Hematopoietic multipotent progenitor cell treated with erythropoietin and hydrocortisone succinate and interleukin-3 and kit ligand, for 8 days (in vitro differentiated cells): ENCODE data around the gene CCDC137.

Source experiments
- DNase-seq: peaks from one replicate; pipeline ENCODE4 v3.0.0-alpha.2; 2015

The CCDC137 gene

GRCh38 chr17:81683584-81684441 is 17.3 kb downstream of the CCDC137 start, which contains the start of the genes ARL16 and HGS:
ARL16 (minus strand) TSS chr17:81683797; CDS start chr17:81683753, 44 bp downstream.
HGS (plus strand) TSS chr17:81684011; CDS start chr17:81684067, 56 bp downstream.
- DNase-seq, result peak; percentile 99

GRCh38 chr17:81684442-81684911 is 17.9 kb downstream of the CCDC137 start:
- DNase-seq, result peak; percentile 37

- DNase-seq, result no peak
Observed at GRCh38 chr17:81685108-81685507, 18.6 kb downstream of the CCDC137 start.

- DNase-seq, result no peak
Observed at GRCh38 chr17:81686614-81687013, 20.1 kb downstream of the CCDC137 start.

- DNase-seq, result no peak
Observed at GRCh38 chr17:81687770-81688541, 21.4 kb downstream of the CCDC137 start.

- DNase-seq, result no peak
Observed at GRCh38 chr17:81688616-81689015, 22.1 kb downstream of the CCDC137 start.

- no peak for DNase-seq
Observed at GRCh38 chr17:81690066-81690465, 23.5 kb downstream of the CCDC137 start.

GRCh38 chr17:81690549-81690948 is 24.0 kb downstream of the CCDC137 start:
- DNase-seq, result no peak

- no peak for DNase-seq
Observed at GRCh38 chr17:81691196-81691595, 24.7 kb downstream of the CCDC137 start.

GRCh38 chr17:81691608-81692007 is 25.1 kb downstream of the CCDC137 start:
- DNase-seq, result no peak

GRCh38 chr17:81693509-81694210 is 27.1 kb downstream of the CCDC137 start:
- no peak for DNase-seq

GRCh38 chr17:81694810-81695209 is 28.3 kb downstream of the CCDC137 start:
- no peak for DNase-seq

GRCh38 chr17:81695211-81695610 is 28.7 kb downstream of the CCDC137 start:
- DNase-seq, result no peak

- DNase-seq, result no peak
Observed at GRCh38 chr17:81695801-81696200, 29.3 kb downstream of the CCDC137 start.

GRCh38 chr17:81696218-81696941 is 29.8 kb downstream of the CCDC137 start:
- no peak for DNase-seq

GRCh38 chr17:81697261-81698044 is 30.9 kb downstream of the CCDC137 start:
- no peak for DNase-seq

GRCh38 chr17:81700353-81701287 is 34.1 kb downstream of the CCDC137 start:
- no peak for DNase-seq

- peak; percentile 57 for DNase-seq
Observed at GRCh38 chr17:81701288-81702071, 34.9 kb downstream of the CCDC137 start.
